H1 (cell line): ENCODE measurements around the gene TMEM179B. TPM values are rescaled to one million over a fixed set of nuclear protein-coding genes. Genes with fewer than 3 reads are reported as not detected.
"Not testable (repeated sequence)": the region's sequence is repeated elsewhere in the genome, so short reads cannot be mapped to it uniquely, and the experiment has no call there.

Source experiments
- CTCF ChIA-PET: fragments of 300-600 bp; sonication (Branson Sonifier 250); formaldehyde crosslinking; loops from one replicate; lab custom pipeline; 2021; ENCODE audit not compliant: partially characterized antibody; lab: Charles Lee
- POLR2A ChIA-PET: fragments of 300-600 bp; sonication (Branson Sonifier 250); formaldehyde crosslinking; loops from one replicate; lab custom pipeline; 2021; ENCODE audit warnings: inconsistent platforms; ENCODE audit not compliant: partially characterized antibody; lab: Charles Lee
- DNase-seq, 2 experiments: peaks; one replicate each; pipeline versions ENCODE4 v3.0.0 to v3.0.0-alpha.2; 2010 to 2022; ENCODE audit warnings: low spot score in 2 of 2, low read depth in 1 of 2, mixed read lengths in 1 of 2
- FAIRE-seq: peaks from 2 replicates; lab custom pipeline; 2011; peaks lifted over from hg19 to GRCh38; lab: Jason Lieb, UNC
- H2AFZ ChIP-seq: 2 replicates; pipeline ENCODE4 v1.8.1; 2012; ENCODE audit warnings: low read length, inconsistent platforms
- H2AK5ac ChIP-seq: 2 replicates; pipeline ENCODE4 v1.6.1; 2013; ENCODE audit warnings: low read depth, low read length
- H2BK120ac ChIP-seq: replicated peaks from 2 replicates; pipeline ENCODE3; 2013; ENCODE audit warnings: low read depth, low read length, inconsistent platforms
- H2BK12ac ChIP-seq: 2 replicates; pipeline ENCODE4 v1.6.1; 2013; ENCODE audit warnings: low read depth, low read length
- H2BK15ac ChIP-seq: 2 replicates; pipeline ENCODE4 v1.6.1; 2013; ENCODE audit warnings: low read length
- H2BK20ac ChIP-seq: 2 replicates; pipeline ENCODE4 v1.6.1; 2013; ENCODE audit warnings: low read length
- H2BK5ac ChIP-seq: 2 replicates; pipeline ENCODE4 v1.6.1; 2013; ENCODE audit warnings: low read depth, low read length
- H3K14ac ChIP-seq: 2 replicates; pipeline ENCODE4 v1.6.1; 2013; ENCODE audit warnings: inconsistent platforms; ENCODE audit not compliant: insufficient read length
- H3K18ac ChIP-seq: 2 replicates; pipeline ENCODE4 v1.6.1; 2013; ENCODE audit warnings: low read length; ENCODE audit errors: extremely low read depth
- H3K23ac ChIP-seq: 2 replicates; pipeline ENCODE4 v1.6.1; 2013; ENCODE audit warnings: inconsistent platforms; ENCODE audit not compliant: insufficient read length
- H3K23me2 ChIP-seq: 2 replicates; pipeline ENCODE4 v1.6.1; 2013; ENCODE audit warnings: low read depth, low read length
- H3K27ac ChIP-seq: 2 replicates; pipeline ENCODE4 v1.6.1; 2011; ENCODE audit warnings: low read depth, low read length, inconsistent platforms
- H3K27me3 ChIP-seq, 4 experiments: replicated peaks in 1 of 4; 1 replicate in 1 of 4; 2 replicates in 3 of 4; pipeline versions ENCODE4 v1.6.1 to v1.8.1; 2011 to 2013; ENCODE audit warnings: low read length in 3 of 4, mild to moderate bottlenecking in 3 of 4, inconsistent platforms in 2 of 4, mixed read lengths in 2 of 4, moderate library complexity in 1 of 4; ENCODE audit not compliant: control insufficient read depth in 3 of 4, insufficient read depth in 3 of 4; ENCODE audit errors: extremely low read depth in 1 of 4
- H3K36me3 ChIP-seq, 4 experiments: 2 replicates each; pipeline versions ENCODE4 v1.6.1 to v1.8.1; 2011 to 2013; ENCODE audit warnings: mild to moderate bottlenecking in 4 of 4, low read length in 3 of 4, moderate library complexity in 2 of 4, control low read depth in 1 of 4, inconsistent platforms in 1 of 4; ENCODE audit not compliant: insufficient read depth in 4 of 4, control insufficient read depth in 2 of 4
- H3K4ac ChIP-seq: replicated peaks from 2 replicates; pipeline ENCODE3; 2013; ENCODE audit warnings: low read length, low read depth, mixed read lengths, inconsistent platforms; ENCODE audit not compliant: insufficient read length
- H3K4me1 ChIP-seq, 4 experiments: replicated peaks in 1 of 4; 1 replicate in 1 of 4; 2 replicates in 3 of 4; pipeline versions ENCODE4 v1.6.1 to v1.8.1; 2011 to 2013; ENCODE audit warnings: low read length in 3 of 4, inconsistent platforms in 2 of 4, mixed read lengths in 1 of 4; ENCODE audit not compliant: insufficient read depth in 4 of 4, control insufficient read depth in 3 of 4
- H3K4me2 ChIP-seq, 2 experiments: 2 replicates each; pipeline versions ENCODE4 v1.6.1 to v1.8.1; 2011 to 2013; ENCODE audit warnings: low read depth in 2 of 2, low read length in 2 of 2, control low read depth in 1 of 2, inconsistent platforms in 1 of 2, mild to moderate bottlenecking in 1 of 2; ENCODE audit not compliant: insufficient read depth in 1 of 2
- H3K4me3 ChIP-seq, 4 experiments: fragments of 200-600, 300-600 bp in 1 of 4; sonication (generic), shearing (Covaris generic), sonication (Bioruptor Twin) in 1 of 4; 2 replicates each; pipeline versions ENCODE4 v1.5.1 to v1.8.1; 2011 to 2016; ENCODE audit warnings: low read length in 4 of 4, low read depth in 3 of 4, control low read depth in 2 of 4, inconsistent platforms in 2 of 4, mild to moderate bottlenecking in 2 of 4, mixed read lengths in 1 of 4, moderate library complexity in 1 of 4; ENCODE audit not compliant: insufficient read depth in 2 of 4; ENCODE audit errors: extremely low read depth in 1 of 4
- H3K56ac ChIP-seq: replicated peaks from 2 replicates; pipeline ENCODE3; 2013; ENCODE audit warnings: low read depth, mild to moderate bottlenecking, mixed read lengths, low read length, inconsistent platforms; ENCODE audit not compliant: insufficient read length
- H3K79me1 ChIP-seq: 2 replicates; pipeline ENCODE4 v1.6.1; 2013; ENCODE audit warnings: low read depth, low read length, control low read depth
- H3K79me2 ChIP-seq, 2 experiments: 2 replicates each; pipeline versions ENCODE4 v1.6.1 to v1.8.1; 2012 to 2013; ENCODE audit warnings: low read length in 2 of 2, mild to moderate bottlenecking in 2 of 2, inconsistent platforms in 1 of 2; ENCODE audit not compliant: insufficient read depth in 2 of 2, control insufficient read depth in 1 of 2
- H3K9ac ChIP-seq, 4 experiments: replicated peaks in 1 of 4; 1 replicate in 1 of 4; 2 replicates in 3 of 4; pipeline versions ENCODE4 v1.6.1 to v1.8.1; 2011 to 2013; ENCODE audit warnings: low read depth in 3 of 4, low read length in 3 of 4, control low read depth in 2 of 4, mild to moderate bottlenecking in 2 of 4, moderate library complexity in 2 of 4, inconsistent platforms in 1 of 4; ENCODE audit errors: extremely low read depth in 1 of 4
- H3K9me3 ChIP-seq, 2 experiments: 2 replicates each; pipeline versions ENCODE4 v1.6.1 to v1.8.1; 2012 to 2013; ENCODE audit warnings: mild to moderate bottlenecking in 2 of 2, moderate library complexity in 2 of 2, control low read depth in 1 of 2, inconsistent platforms in 1 of 2, low read depth in 1 of 2, low read length in 1 of 2, mixed read lengths in 1 of 2; ENCODE audit not compliant: insufficient read depth in 2 of 2
- H4K20me1 ChIP-seq, 2 experiments: replicated peaks in 1 of 2; 2 replicates each; pipeline versions ENCODE3 to v1.8.1; 2011 to 2013; ENCODE audit warnings: inconsistent platforms in 2 of 2, low read length in 2 of 2, mild to moderate bottlenecking in 1 of 2; ENCODE audit not compliant: insufficient read depth in 2 of 2, control insufficient read depth in 1 of 2
- H4K5ac ChIP-seq: 2 replicates; pipeline ENCODE4 v1.6.1; 2013; ENCODE audit warnings: low read length, low read depth, mixed read lengths, inconsistent platforms; ENCODE audit not compliant: insufficient read length
- H4K8ac ChIP-seq: 2 replicates; pipeline ENCODE4 v1.8.0; 2013; ENCODE audit warnings: mild to moderate bottlenecking, moderate library complexity, low read length, inconsistent platforms; ENCODE audit not compliant: insufficient read depth; ENCODE audit errors: extremely low read depth
- H4K91ac ChIP-seq: replicated peaks from 2 replicates; pipeline ENCODE3; 2013; ENCODE audit warnings: low read length, mixed read lengths, inconsistent platforms; ENCODE audit not compliant: insufficient read length
- WGBS, 2 experiments: shearing (Covaris generic) in 1 of 2; methylation state at CpG; one replicate each; pipeline versions ENCODE4 v1.1.6 to v1.1.7; 2013 to 2015; ENCODE audit warnings: low lambda C conversion rate in 2 of 2, mixed read lengths in 2 of 2, inconsistent platforms in 1 of 2, low coverage in 1 of 2, missing lambda C conversion rate in 1 of 2; ENCODE audit not compliant: insufficient replicate concordance in 2 of 2, insufficient coverage in 1 of 2, insufficient read length in 1 of 2; ENCODE audit errors: extremely low coverage in 1 of 2, missing lambda C conversion rate in 1 of 2; 5-methylcytosine and 5-hydroxymethylcytosine counted together
- polyA plus RNA-seq, 7 experiments: library from polyadenylated mRNA; depleted of rRNA in 3 of 7; stranded (reverse) in 5 of 7; unstranded in 2 of 7; fragments of >200 nt in 5 of 7; fragments of 200-250 nt in 2 of 7; gene quantifications; 1 replicate in 5 of 7; 2 replicates in 1 of 7; 4 replicates in 1 of 7; pipeline versions ENCODE4 v1.2.1 to v1.2.3, GENCODE V29; 2011 to 2013; ENCODE audit warnings: missing spikeins in 2 of 7, mixed read lengths in 2 of 7
- total RNA-seq: library from RNA; stranded (reverse); fragmentation: NEBNext Ultra II Directional; extraction: Animal tissue kit (Norgen Biotek cat#: 25700); gene quantifications from 2 replicates; pipeline ENCODE4 v1.2.1, GENCODE V29; 2021

TMEM179B gene
- total and polyA plus RNA-seq, 2 of the 8 experiments (the other 6 are each of a cell fraction or from before 2014, with no cell fraction given), result 18.6 to 62.2 TPM

- H2BK5ac ChIP-seq, FAIRE-seq, H3K79me1 ChIP-seq, H2AK5ac ChIP-seq, H3K18ac ChIP-seq, H3K23ac ChIP-seq, H4K20me1 ChIP-seq, H4K5ac ChIP-seq, H2BK15ac ChIP-seq, H2BK120ac ChIP-seq, H4K91ac ChIP-seq, H3K9me3 ChIP-seq, H3K4ac ChIP-seq, H3K56ac ChIP-seq, H2BK12ac ChIP-seq, H3K4me1 ChIP-seq, DNase-seq, H2AFZ ChIP-seq, H3K27me3 ChIP-seq, H3K27ac ChIP-seq, H2BK20ac ChIP-seq, H3K9ac ChIP-seq, H4K8ac ChIP-seq, H3K23me2 ChIP-seq, H3K14ac ChIP-seq: not testable (repeated sequence)
- peak overlapping the region in 1 of 2 experiments; percentile 19; a peak in 1 of 4 replicates for H3K4me2 ChIP-seq
- WGBS, 2 experiments, result 65% methylated on average over 9 of the region's 9 CpGs; no CpG with 5 or more reads in 1 of the 2 experiments
- ChIA-PET POLR2A (interaction anchor here (0.6 to 11.5 kb wide), 17 partner anchors 8 to 279 kb away, joined by 3 to 145 read pairs (median 8); partner anchors contain the start of genes C11orf98, CSKMT, EEF1G and HNRNPUL2), CTCF (interaction anchor here (0.6 to 2.3 kb wide), 4 partner anchors 8 to 27 kb away, joined by 4 to 11 read pairs (median 4); partner anchors contain the start of gene TAF6L)
- H3K79me2 ChIP-seq, result peaks cover 3 to 26% of the 10 kb centered on the region in 2 experiments
- H3K36me3 ChIP-seq, result peaks cover 6 to 14% (median 7%) of the 10 kb centered on the region in 4 experiments; a peak in 7 of 8 replicates
- peak overlapping the region in 1 of 4 experiments; percentile 83; a peak in 3 of 8 replicates for H3K4me3 ChIP-seq
Measured at GRCh38 chr11:62760867-62761227, 26.4 kb upstream of the TMEM179B start.
